Stomach (tissue), 9 donors: Measurements from ENCODE around the gene SURF6. TPM values are rescaled to one million over a fixed set of nuclear protein-coding genes. Genes with fewer than 3 reads are reported as not detected.

ENCODE experiments used
- DNase-seq, 2 donors: peaks; one replicate each; pipeline versions ENCODE4 v3.0.0 to v3.0.0-alpha.2; 2013 to 2019
- H3K27ac ChIP-seq, 5 donors: fragments of 200-600 bp in 4 of 5; sonication (generic) in 4 of 5; one replicate each; pipeline ENCODE4 v1.5.1; 2013 to 2019; ENCODE audit warnings: mild to moderate bottlenecking in 1 of 5, moderate library complexity in 1 of 5
- H3K27me3 ChIP-seq, 3 donors: fragments of 200-600 bp; sonication (generic); one replicate each; pipeline ENCODE4 v1.5.1; 2017 to 2019; ENCODE audit warnings: mixed run types in 1 of 3
- H3K36me3 ChIP-seq, 4 donors: fragments of 200-600 bp; sonication (generic); 1 replicate in 3 of 4; 2 replicates in 1 of 4; pipeline ENCODE4 v1.5.1; 2016 to 2019
- H3K4me1 ChIP-seq, 4 donors: fragments of 200-600 bp; sonication (generic); one replicate each; pipeline ENCODE4 v1.5.1; 2016 to 2019
- H3K4me3 ChIP-seq, 4 donors: fragments of 200-600 bp; sonication (generic) in 3 of 4; one replicate each; pipeline ENCODE4 v1.5.1; 2016 to 2019; ENCODE audit warnings: mild to moderate bottlenecking in 1 of 4
- H3K9me3 ChIP-seq, 4 donors: fragments of 200-600 bp; sonication (generic); one replicate each; pipeline ENCODE4 v1.5.1; 2016 to 2019
- CTCF ChIP-seq, 7 experiments: fragments of 450-650 bp in 4 of 7; fragments of 200-600 bp in 3 of 7; sonication (generic) in 3 of 7; IDR thresholded peaks; one replicate each; pipeline ENCODE4 v1.5.1; 2016 to 2019; ENCODE audit warnings: antibody characterized with exemption in 7 of 7, control low read depth in 2 of 7, mild to moderate bottlenecking in 1 of 7
- EP300 ChIP-seq: sonication (generic); formaldehyde crosslinking; IDR thresholded peaks from one replicate; pipeline ENCODE4 v1.6.1; 2017; ENCODE audit warnings: antibody characterized with exemption
- POLR2A ChIP-seq, 4 donors: fragments of 450-650 bp; IDR thresholded peaks; one replicate each; pipeline ENCODE4 v1.6.1; 2016; ENCODE audit warnings: antibody characterized with exemption in 4 of 4, control low read depth in 2 of 4, mild to moderate bottlenecking in 1 of 4, moderate library complexity in 1 of 4
- POLR2AphosphoS5 ChIP-seq, 3 donors: sonication (generic); formaldehyde crosslinking; IDR thresholded peaks; one replicate each; pipeline ENCODE4 v1.6.1; 2016; ENCODE audit warnings: antibody characterized with exemption in 3 of 3
- WGBS, 5 donors: extraction: QIAGEN DNeasy Blood & Tissue Kit in 3 of 5; methylation state at CpG; one replicate each; pipeline versions ENCODE4 v1.1.5 to v1.1.7; 2013 to 2018; 5-methylcytosine and 5-hydroxymethylcytosine counted together
- intact Hi-C: fragments of 100-400 bp; cut with DNase I; formaldehyde crosslinking; loops from one replicate; pipeline ENCODE4 v1.15.1; 2023; ENCODE audit warnings: low total_unique reads
- polyA plus RNA-seq, 3 donors: library from polyadenylated mRNA; stranded (reverse); fragments of 200-250 nt; gene quantifications; one replicate each; pipeline ENCODE4 v1.2.3, GENCODE V29; 2013
- total RNA-seq, 5 donors: library from RNA; depleted of rRNA; stranded (reverse); fragments of >200 nt; gene quantifications; one replicate each; pipeline versions ENCODE4 v1.1.0 to v1.2.3, GENCODE V29; 2014 to 2016
- donor health status: healthy with polysubstance abuse.
- donor health status: Bipolar disorder and iron deficiency.
- donor health status: healthy.

Gene SURF6
- total and polyA plus RNA-seq, 8 donors = 2.9 to 138 (median 14.1) TPM

- Histone ChIP-seq H3K4me1 (peaks cover 26 to 45% (median 40%) of the 10 kb centered on the region in 4 donors), H3K27me3 (no peaks in the 10 kb centered on the region), H3K4me3 (peak overlapping the region; percentile 82 to 93 (median 88)), H3K27ac (peak overlapping the region; percentile 90 to 97 (median 91)), H3K36me3 (peaks cover 61 to 71% (median 70%) of the 10 kb centered on the region in 4 donors), H3K9me3 (no peaks in the 10 kb centered on the region)
- intact Hi-C loops = no loop called here
- DNase-seq = peak in 1 of 2 donors; percentile 75
- TF ChIP-seq CTCF (IDR thresholded peaks at IDR 0.05) (no peak), EP300 (no peak), POLR2AphosphoS5 (IDR thresholded peaks at IDR 0.05) (no peak), POLR2A (IDR thresholded peaks at IDR 0.05) (no peak)
- 0 to 1% (median 0%) methylated on average over 23 to 41 of the region's 41 CpGs for WGBS, 5 donors
Observed at GRCh38 chr9:133347515-133347984, 11.6 kb upstream of the SURF6 start.

- Histone ChIP-seq H3K36me3 (peaks cover 58 to 71% (median 70%) of the 10 kb centered on the region in 4 donors), H3K27ac (peak overlapping the region in 4 of 5 donors; percentile 91 to 97 (median 93)), H3K4me3 (peak overlapping the region; percentile 82 to 93 (median 88)), H3K27me3 (no peaks in the 10 kb centered on the region), H3K9me3 (no peaks in the 10 kb centered on the region), H3K4me1 (peaks cover 26 to 49% (median 40%) of the 10 kb centered on the region in 4 donors)
- intact Hi-C loops = no loop called here
- TF ChIP-seq CTCF (IDR thresholded peaks at IDR 0.05) = no peak
- no peak for DNase-seq
- 41 to 54% (median 48%) methylated on average over 13 to 15 of the region's 15 CpGs for WGBS, 5 donors
Observed at GRCh38 chr9:133346021-133346785, 10.2 kb upstream of the SURF6 start.

- Histone ChIP-seq H3K27ac (no peak overlapping the region), H3K4me3 (no peak overlapping the region), H3K4me1 (peaks cover 26 to 53% (median 40%) of the 10 kb centered on the region in 4 donors), H3K36me3 (peaks cover 58 to 71% (median 70%) of the 10 kb centered on the region in 4 donors), H3K27me3 (no peaks in the 10 kb centered on the region), H3K9me3 (no peaks in the 10 kb centered on the region)
- intact Hi-C loops = no loop called here
- no peak for DNase-seq
- TF ChIP-seq EP300 = no peak
- no peak for TF ChIP-seq POLR2AphosphoS5 (IDR thresholded peaks at IDR 0.05)
- no peak for TF ChIP-seq CTCF (IDR thresholded peaks at IDR 0.05)
- TF ChIP-seq POLR2A (IDR thresholded peaks at IDR 0.05) = no peak
- 83 to 94% (median 92%) methylated on average over 3 to 6 of the region's 6 CpGs for WGBS, 5 donors
Observed at GRCh38 chr9:133345596-133345995, 9.6 kb upstream of the SURF6 start.

GRCh38 chr9:133344979-133345378 lies 9.0 kb upstream of the SURF6 start:
- no peak for DNase-seq
- H3K27ac ChIP-seq = no peak overlapping the region
- WGBS, 5 donors = 94 to 98% (median 96%) methylated on average over 9 to 12 of the region's 12 CpGs
- peaks cover 25 to 56% (median 38%) of the 10 kb centered on the region in 4 donors for H3K4me1 ChIP-seq
- peaks cover 58 to 71% (median 70%) of the 10 kb centered on the region in 4 donors for H3K36me3 ChIP-seq
- no peak overlapping the region for H3K4me3 ChIP-seq
- H3K9me3 ChIP-seq = no peaks in the 10 kb centered on the region
- intact Hi-C loops = no loop called here
- no peak for TF ChIP-seq CTCF (IDR thresholded peaks at IDR 0.05)
- TF ChIP-seq POLR2A (IDR thresholded peaks at IDR 0.05) = no peak
- no peak for TF ChIP-seq POLR2AphosphoS5 (IDR thresholded peaks at IDR 0.05)
- TF ChIP-seq EP300 = no peak
- H3K27me3 ChIP-seq = no peaks in the 10 kb centered on the region
